H1 (cell line): Measurements from ENCODE around the gene TBX4. TPM values are rescaled to one million over a fixed set of nuclear protein-coding genes. Genes with fewer than 3 reads are reported as not detected.

Source experiments
- CTCF ChIA-PET: fragments of 300-600 bp; sonication (Branson Sonifier 250); formaldehyde crosslinking; loops from one replicate; lab custom pipeline; 2021; ENCODE audit not compliant: partially characterized antibody; lab: Charles Lee
- POLR2A ChIA-PET: fragments of 300-600 bp; sonication (Branson Sonifier 250); formaldehyde crosslinking; loops from one replicate; lab custom pipeline; 2021; ENCODE audit warnings: inconsistent platforms; ENCODE audit not compliant: partially characterized antibody; lab: Charles Lee
- DNase-seq, 2 experiments: peaks; one replicate each; pipeline versions ENCODE4 v3.0.0 to v3.0.0-alpha.2; 2010 to 2022; ENCODE audit warnings: low spot score in 2 of 2, low read depth in 1 of 2, mixed read lengths in 1 of 2
- FAIRE-seq: peaks from 2 replicates; lab custom pipeline; 2011; peaks lifted over from hg19 to GRCh38; lab: Jason Lieb, UNC
- H2AFZ ChIP-seq: 2 replicates; pipeline ENCODE4 v1.8.1; 2012; ENCODE audit warnings: low read length, inconsistent platforms
- H2AK5ac ChIP-seq: 2 replicates; pipeline ENCODE4 v1.6.1; 2013; ENCODE audit warnings: low read depth, low read length
- H2BK120ac ChIP-seq: replicated peaks from 2 replicates; pipeline ENCODE3; 2013; ENCODE audit warnings: low read depth, low read length, inconsistent platforms
- H2BK12ac ChIP-seq: 2 replicates; pipeline ENCODE4 v1.6.1; 2013; ENCODE audit warnings: low read depth, low read length
- H2BK15ac ChIP-seq: 2 replicates; pipeline ENCODE4 v1.6.1; 2013; ENCODE audit warnings: low read length
- H2BK20ac ChIP-seq: 2 replicates; pipeline ENCODE4 v1.6.1; 2013; ENCODE audit warnings: low read length
- H2BK5ac ChIP-seq: 2 replicates; pipeline ENCODE4 v1.6.1; 2013; ENCODE audit warnings: low read depth, low read length
- H3K14ac ChIP-seq: 2 replicates; pipeline ENCODE4 v1.6.1; 2013; ENCODE audit warnings: inconsistent platforms; ENCODE audit not compliant: insufficient read length
- H3K18ac ChIP-seq: 2 replicates; pipeline ENCODE4 v1.6.1; 2013; ENCODE audit warnings: low read length; ENCODE audit errors: extremely low read depth
- H3K23ac ChIP-seq: 2 replicates; pipeline ENCODE4 v1.6.1; 2013; ENCODE audit warnings: inconsistent platforms; ENCODE audit not compliant: insufficient read length
- H3K23me2 ChIP-seq: 2 replicates; pipeline ENCODE4 v1.6.1; 2013; ENCODE audit warnings: low read depth, low read length
- H3K27ac ChIP-seq: 2 replicates; pipeline ENCODE4 v1.6.1; 2011; ENCODE audit warnings: low read depth, low read length, inconsistent platforms
- H3K27me3 ChIP-seq, 4 experiments: replicated peaks in 1 of 4; 1 replicate in 1 of 4; 2 replicates in 3 of 4; pipeline versions ENCODE4 v1.6.1 to v1.8.1; 2011 to 2013; ENCODE audit warnings: low read length in 3 of 4, mild to moderate bottlenecking in 3 of 4, inconsistent platforms in 2 of 4, mixed read lengths in 2 of 4, moderate library complexity in 1 of 4; ENCODE audit not compliant: control insufficient read depth in 3 of 4, insufficient read depth in 3 of 4; ENCODE audit errors: extremely low read depth in 1 of 4
- H3K36me3 ChIP-seq, 4 experiments: 2 replicates each; pipeline versions ENCODE4 v1.6.1 to v1.8.1; 2011 to 2013; ENCODE audit warnings: mild to moderate bottlenecking in 4 of 4, low read length in 3 of 4, moderate library complexity in 2 of 4, control low read depth in 1 of 4, inconsistent platforms in 1 of 4; ENCODE audit not compliant: insufficient read depth in 4 of 4, control insufficient read depth in 2 of 4
- H3K4ac ChIP-seq: replicated peaks from 2 replicates; pipeline ENCODE3; 2013; ENCODE audit warnings: low read length, low read depth, mixed read lengths, inconsistent platforms; ENCODE audit not compliant: insufficient read length
- H3K4me1 ChIP-seq, 4 experiments: replicated peaks in 1 of 4; 1 replicate in 1 of 4; 2 replicates in 3 of 4; pipeline versions ENCODE4 v1.6.1 to v1.8.1; 2011 to 2013; ENCODE audit warnings: low read length in 3 of 4, inconsistent platforms in 2 of 4, mixed read lengths in 1 of 4; ENCODE audit not compliant: insufficient read depth in 4 of 4, control insufficient read depth in 3 of 4
- H3K4me2 ChIP-seq, 2 experiments: 2 replicates each; pipeline versions ENCODE4 v1.6.1 to v1.8.1; 2011 to 2013; ENCODE audit warnings: low read depth in 2 of 2, low read length in 2 of 2, control low read depth in 1 of 2, inconsistent platforms in 1 of 2, mild to moderate bottlenecking in 1 of 2; ENCODE audit not compliant: insufficient read depth in 1 of 2
- H3K4me3 ChIP-seq, 4 experiments: fragments of 200-600, 300-600 bp in 1 of 4; sonication (generic), shearing (Covaris generic), sonication (Bioruptor Twin) in 1 of 4; 2 replicates each; pipeline versions ENCODE4 v1.5.1 to v1.8.1; 2011 to 2016; ENCODE audit warnings: low read length in 4 of 4, low read depth in 3 of 4, control low read depth in 2 of 4, inconsistent platforms in 2 of 4, mild to moderate bottlenecking in 2 of 4, mixed read lengths in 1 of 4, moderate library complexity in 1 of 4; ENCODE audit not compliant: insufficient read depth in 2 of 4; ENCODE audit errors: extremely low read depth in 1 of 4
- H3K56ac ChIP-seq: replicated peaks from 2 replicates; pipeline ENCODE3; 2013; ENCODE audit warnings: low read depth, mild to moderate bottlenecking, mixed read lengths, low read length, inconsistent platforms; ENCODE audit not compliant: insufficient read length
- H3K79me1 ChIP-seq: 2 replicates; pipeline ENCODE4 v1.6.1; 2013; ENCODE audit warnings: low read depth, low read length, control low read depth
- H3K79me2 ChIP-seq, 2 experiments: 2 replicates each; pipeline versions ENCODE4 v1.6.1 to v1.8.1; 2012 to 2013; ENCODE audit warnings: low read length in 2 of 2, mild to moderate bottlenecking in 2 of 2, inconsistent platforms in 1 of 2; ENCODE audit not compliant: insufficient read depth in 2 of 2, control insufficient read depth in 1 of 2
- H3K9ac ChIP-seq, 4 experiments: replicated peaks in 1 of 4; 1 replicate in 1 of 4; 2 replicates in 3 of 4; pipeline versions ENCODE4 v1.6.1 to v1.8.1; 2011 to 2013; ENCODE audit warnings: low read depth in 3 of 4, low read length in 3 of 4, control low read depth in 2 of 4, mild to moderate bottlenecking in 2 of 4, moderate library complexity in 2 of 4, inconsistent platforms in 1 of 4; ENCODE audit errors: extremely low read depth in 1 of 4
- H3K9me3 ChIP-seq, 2 experiments: 2 replicates each; pipeline versions ENCODE4 v1.6.1 to v1.8.1; 2012 to 2013; ENCODE audit warnings: mild to moderate bottlenecking in 2 of 2, moderate library complexity in 2 of 2, control low read depth in 1 of 2, inconsistent platforms in 1 of 2, low read depth in 1 of 2, low read length in 1 of 2, mixed read lengths in 1 of 2; ENCODE audit not compliant: insufficient read depth in 2 of 2
- H4K20me1 ChIP-seq, 2 experiments: replicated peaks in 1 of 2; 2 replicates each; pipeline versions ENCODE3 to v1.8.1; 2011 to 2013; ENCODE audit warnings: inconsistent platforms in 2 of 2, low read length in 2 of 2, mild to moderate bottlenecking in 1 of 2; ENCODE audit not compliant: insufficient read depth in 2 of 2, control insufficient read depth in 1 of 2
- H4K5ac ChIP-seq: 2 replicates; pipeline ENCODE4 v1.6.1; 2013; ENCODE audit warnings: low read length, low read depth, mixed read lengths, inconsistent platforms; ENCODE audit not compliant: insufficient read length
- H4K8ac ChIP-seq: 2 replicates; pipeline ENCODE4 v1.8.0; 2013; ENCODE audit warnings: mild to moderate bottlenecking, moderate library complexity, low read length, inconsistent platforms; ENCODE audit not compliant: insufficient read depth; ENCODE audit errors: extremely low read depth
- H4K91ac ChIP-seq: replicated peaks from 2 replicates; pipeline ENCODE3; 2013; ENCODE audit warnings: low read length, mixed read lengths, inconsistent platforms; ENCODE audit not compliant: insufficient read length
- RAD21 ChIP-seq, 2 experiments: IDR thresholded peaks in 1 of 2; conservative IDR thresholded peaks in 1 of 2; 2 replicates each; pipeline ENCODE4 v1.6.1; 2011; ENCODE audit warnings: low read depth in 2 of 2, low read length in 2 of 2, improper control_type of control experiment in 1 of 2, inconsistent platforms in 1 of 2, mild to moderate bottlenecking in 1 of 2, moderate library complexity in 1 of 2
- RNF2 ChIP-seq: fragments of 200-900, 300-1000 bp; sonication (generic); IDR thresholded peaks from 2 replicates; pipeline ENCODE4 v1.7.1; 2016; ENCODE audit warnings: borderline replicate concordance, low read depth, mild to moderate bottlenecking, antibody characterized with exemption, low read length; ENCODE audit not compliant: poor library complexity, severe bottlenecking; ENCODE audit errors: missing control alignments
- WGBS, 2 experiments: shearing (Covaris generic) in 1 of 2; methylation state at CpG; one replicate each; pipeline versions ENCODE4 v1.1.6 to v1.1.7; 2013 to 2015; ENCODE audit warnings: low lambda C conversion rate in 2 of 2, mixed read lengths in 2 of 2, inconsistent platforms in 1 of 2, low coverage in 1 of 2, missing lambda C conversion rate in 1 of 2; ENCODE audit not compliant: insufficient replicate concordance in 2 of 2, insufficient coverage in 1 of 2, insufficient read length in 1 of 2; ENCODE audit errors: extremely low coverage in 1 of 2, missing lambda C conversion rate in 1 of 2; 5-methylcytosine and 5-hydroxymethylcytosine counted together
- polyA plus RNA-seq, 7 experiments: library from polyadenylated mRNA; depleted of rRNA in 3 of 7; stranded (reverse) in 5 of 7; unstranded in 2 of 7; fragments of >200 nt in 5 of 7; fragments of 200-250 nt in 2 of 7; gene quantifications; 1 replicate in 5 of 7; 2 replicates in 1 of 7; 4 replicates in 1 of 7; pipeline versions ENCODE4 v1.2.1 to v1.2.3, GENCODE V29; 2011 to 2013; ENCODE audit warnings: missing spikeins in 2 of 7, mixed read lengths in 2 of 7
- total RNA-seq: library from RNA; stranded (reverse); fragmentation: NEBNext Ultra II Directional; extraction: Animal tissue kit (Norgen Biotek cat#: 25700); gene quantifications from 2 replicates; pipeline ENCODE4 v1.2.1, GENCODE V29; 2021
- TF ChIP-seq, protein P1 (sequence below): IDR thresholded peaks from 2 replicates; pipeline ENCODE4 v1.6.1; 2011; ENCODE audit warnings: low read length, improper control_type of control experiment
- TF ChIP-seq, protein P2 (sequence below), 3 experiments: IDR thresholded peaks; 1 replicate in 2 of 3; 2 replicates in 1 of 3; pipeline versions ENCODE4 v1.5.1 to v1.6.1; 2011; ENCODE audit warnings: low read length in 3 of 3, mild to moderate bottlenecking in 3 of 3, inconsistent platforms in 2 of 3, low read depth in 1 of 3, moderate library complexity in 1 of 3; ENCODE audit not compliant: insufficient read depth in 1 of 3; ENCODE audit errors: control extremely low read depth in 1 of 3

Gene TBX4
- total and polyA plus RNA-seq, 2 of the 8 experiments (the other 6 are each of a cell fraction or from before 2014, with no cell fraction given), result 0.02 TPM; not detected in 1

DNA sequence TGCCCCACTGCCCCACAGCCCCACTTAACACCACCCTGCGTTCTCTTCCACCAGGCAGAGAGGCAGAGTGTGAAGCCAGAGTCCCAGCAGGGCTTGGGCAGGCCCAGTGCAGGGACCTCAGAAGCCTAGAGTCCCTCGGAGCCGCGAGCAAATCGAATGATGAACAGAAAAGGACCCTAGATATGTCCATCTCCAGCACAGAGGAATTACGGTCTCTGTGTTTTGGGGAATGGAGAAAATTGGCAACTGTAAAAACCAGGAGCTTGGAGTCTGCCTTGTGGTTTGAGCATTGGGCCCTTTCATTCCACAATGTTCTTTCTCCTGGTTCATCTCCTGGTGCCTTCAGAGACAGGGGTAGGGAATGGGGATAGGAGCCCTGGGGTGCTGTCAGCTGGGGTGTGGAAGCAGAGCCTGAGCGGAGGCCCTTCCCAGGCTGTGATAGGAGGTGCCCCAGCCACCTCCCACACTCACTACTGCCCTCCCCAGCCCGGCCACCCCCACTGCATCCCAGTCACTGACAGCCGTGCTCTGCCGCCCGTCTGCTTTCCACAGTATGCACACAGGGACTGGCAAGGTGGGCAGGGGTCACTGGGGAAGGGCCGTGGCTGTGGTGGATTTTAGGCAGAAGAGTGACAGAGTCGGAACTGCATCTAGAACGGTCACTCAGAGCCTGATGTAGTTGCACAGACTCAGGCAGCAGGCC lies 26.7 kb downstream of the TBX4 start:
- Histone ChIP-seq H3K27ac (no peak overlapping the region), H3K79me2 (no peaks in the 10 kb centered on the region), H3K18ac (no peak overlapping the region), H4K5ac (no peak overlapping the region), H2BK120ac (no peak overlapping the region), H2BK12ac (no peak overlapping the region), H2AK5ac (no peak overlapping the region), H3K9ac (no peak overlapping the region), H3K4me1 (0 out of 7 replicates have a peak, but pooled peaks cover 0 to 2% (median under 1%) of the 10 kb centered on the region in 4 experiments), H3K4ac (no peak overlapping the region), H3K36me3 (no peaks in the 10 kb centered on the region), H3K4me2 (no peak overlapping the region), H3K14ac (no peak overlapping the region), H3K23ac (no peak overlapping the region), H3K4me3 (no peak overlapping the region), H3K79me1 (no peaks in the 10 kb centered on the region), H2AFZ (no peak overlapping the region), H2BK20ac (no peak overlapping the region), H3K27me3 (peaks cover 0 to 3% (median 0%) of the 10 kb centered on the region in 4 experiments; a peak in 2 of 7 replicates), H4K91ac (peak overlapping the region; percentile 0), H2BK15ac (peak overlapping the region; percentile 61; the same call in 1 of the 2 replicates), H3K56ac (no peak overlapping the region), H2BK5ac (no peak overlapping the region), H3K23me2 (no peaks in the 10 kb centered on the region), H3K9me3 (no peaks in the 10 kb centered on the region), H4K8ac (peak overlapping the region; percentile 66; the same call in 1 of the 2 replicates), H4K20me1 (no peaks in the 10 kb centered on the region)
- CTCF ChIA-PET, result interaction anchor here (0.7 to 12.2 kb wide), 6 partner anchors 11 to 63 kb away, joined by 3 to 171 read pairs (median 6); no protein-coding TSS in a partner anchor
- POLR2A ChIA-PET, result no interaction called here
- FAIRE-seq (no peak), DNase-seq (peak in 1 of 2 experiments; percentile 53)
- TF ChIP-seq, protein P1, sequence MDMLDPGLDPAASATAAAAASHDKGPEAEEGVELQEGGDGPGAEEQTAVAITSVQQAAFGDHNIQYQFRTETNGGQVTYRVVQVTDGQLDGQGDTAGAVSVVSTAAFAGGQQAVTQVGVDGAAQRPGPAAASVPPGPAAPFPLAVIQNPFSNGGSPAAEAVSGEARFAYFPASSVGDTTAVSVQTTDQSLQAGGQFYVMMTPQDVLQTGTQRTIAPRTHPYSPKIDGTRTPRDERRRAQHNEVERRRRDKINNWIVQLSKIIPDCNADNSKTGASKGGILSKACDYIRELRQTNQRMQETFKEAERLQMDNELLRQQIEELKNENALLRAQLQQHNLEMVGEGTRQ, result no peak
- TF ChIP-seq, protein P2, sequence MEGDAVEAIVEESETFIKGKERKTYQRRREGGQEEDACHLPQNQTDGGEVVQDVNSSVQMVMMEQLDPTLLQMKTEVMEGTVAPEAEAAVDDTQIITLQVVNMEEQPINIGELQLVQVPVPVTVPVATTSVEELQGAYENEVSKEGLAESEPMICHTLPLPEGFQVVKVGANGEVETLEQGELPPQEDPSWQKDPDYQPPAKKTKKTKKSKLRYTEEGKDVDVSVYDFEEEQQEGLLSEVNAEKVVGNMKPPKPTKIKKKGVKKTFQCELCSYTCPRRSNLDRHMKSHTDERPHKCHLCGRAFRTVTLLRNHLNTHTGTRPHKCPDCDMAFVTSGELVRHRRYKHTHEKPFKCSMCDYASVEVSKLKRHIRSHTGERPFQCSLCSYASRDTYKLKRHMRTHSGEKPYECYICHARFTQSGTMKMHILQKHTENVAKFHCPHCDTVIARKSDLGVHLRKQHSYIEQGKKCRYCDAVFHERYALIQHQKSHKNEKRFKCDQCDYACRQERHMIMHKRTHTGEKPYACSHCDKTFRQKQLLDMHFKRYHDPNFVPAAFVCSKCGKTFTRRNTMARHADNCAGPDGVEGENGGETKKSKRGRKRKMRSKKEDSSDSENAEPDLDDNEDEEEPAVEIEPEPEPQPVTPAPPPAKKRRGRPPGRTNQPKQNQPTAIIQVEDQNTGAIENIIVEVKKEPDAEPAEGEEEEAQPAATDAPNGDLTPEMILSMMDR (IDR thresholded peaks at IDR 0.05; ENCODE audit: control extremely low read depth in 1 of 3, insufficient read depth in 1 of 3, low read depth in 1 of 3, low read length in 3 of 3), result peak; percentile 22 to 61 (median 54); a peak in 2 of 4 replicates
- TF ChIP-seq RNF2, result no peak
- TF ChIP-seq RAD21 (IDR thresholded peaks at IDR 0.05 in 1 of 2, conservative IDR thresholded peaks at IDR 0.05 in 1 of 2; ENCODE audit: low read depth in 2 of 2, low read length in 2 of 2), result no peak; a peak in 1 of 4 replicates
- 84% methylated on average over 14 of the region's 14 CpGs; no CpG with 5 or more reads in 1 of the 2 experiments for WGBS, 2 experiments
